ENCODE data around the gene PAGE2B. TPM values are rescaled to one million over a fixed set of nuclear protein-coding genes. Genes with fewer than 3 reads are reported as not detected.

The PAGE2B gene
- total and polyA plus RNA-seq, 2 donors (not counting 1 experiment from before 2014, with no cell fraction given), result 0.67 TPM; not detected in 1

DNA sequence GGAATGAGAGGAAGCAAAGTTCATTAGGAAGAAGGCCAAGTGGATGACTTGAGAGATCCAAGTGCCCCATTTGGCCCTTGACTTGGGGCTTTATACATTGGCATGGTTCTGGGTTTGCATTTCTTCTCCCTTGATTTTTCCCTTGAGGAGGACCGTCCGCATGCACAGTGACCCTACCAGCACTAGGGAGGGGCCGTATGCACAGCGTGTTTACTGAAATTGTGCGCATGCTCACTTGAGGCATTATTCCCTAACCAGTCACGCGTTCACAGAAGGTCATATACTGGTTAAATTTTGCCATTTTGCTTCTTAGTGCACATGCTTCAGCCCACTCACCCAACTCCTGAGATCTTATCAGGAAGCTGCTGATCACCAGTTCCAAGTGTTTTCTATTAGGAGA lies 49.1 kb downstream of the PAGE2B start:
- TF ChIP-seq, protein P1, sequence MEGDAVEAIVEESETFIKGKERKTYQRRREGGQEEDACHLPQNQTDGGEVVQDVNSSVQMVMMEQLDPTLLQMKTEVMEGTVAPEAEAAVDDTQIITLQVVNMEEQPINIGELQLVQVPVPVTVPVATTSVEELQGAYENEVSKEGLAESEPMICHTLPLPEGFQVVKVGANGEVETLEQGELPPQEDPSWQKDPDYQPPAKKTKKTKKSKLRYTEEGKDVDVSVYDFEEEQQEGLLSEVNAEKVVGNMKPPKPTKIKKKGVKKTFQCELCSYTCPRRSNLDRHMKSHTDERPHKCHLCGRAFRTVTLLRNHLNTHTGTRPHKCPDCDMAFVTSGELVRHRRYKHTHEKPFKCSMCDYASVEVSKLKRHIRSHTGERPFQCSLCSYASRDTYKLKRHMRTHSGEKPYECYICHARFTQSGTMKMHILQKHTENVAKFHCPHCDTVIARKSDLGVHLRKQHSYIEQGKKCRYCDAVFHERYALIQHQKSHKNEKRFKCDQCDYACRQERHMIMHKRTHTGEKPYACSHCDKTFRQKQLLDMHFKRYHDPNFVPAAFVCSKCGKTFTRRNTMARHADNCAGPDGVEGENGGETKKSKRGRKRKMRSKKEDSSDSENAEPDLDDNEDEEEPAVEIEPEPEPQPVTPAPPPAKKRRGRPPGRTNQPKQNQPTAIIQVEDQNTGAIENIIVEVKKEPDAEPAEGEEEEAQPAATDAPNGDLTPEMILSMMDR (IDR thresholded peaks at IDR 0.05), result no peak
- TF ChIP-seq EZH2 (IDR thresholded peaks at IDR 0.05; ENCODE audit: borderline replicate concordance, insufficient read depth, low read depth, low read length, poor library complexity, severe bottlenecking), result no peak
- no peak overlapping the region for H3K4me3 Mint-ChIP-seq
- 96% methylated on average over 5 of the region's 7 CpGs for WGBS (ENCODE audit: insufficient coverage)
- Histone ChIP-seq H3K9ac (ENCODE audit: low read length) (no peak overlapping the region), H3K9me3 (ENCODE audit: control extremely low read depth in 1 of 3, control insufficient read depth in 2 of 3, insufficient read depth in 1 of 3, low read length in 2 of 3) (no peaks in the 10 kb centered on the region), H4K20me1 (ENCODE audit: control insufficient read depth, insufficient read depth, low read length, poor library complexity, severe bottlenecking) (no peaks in the 10 kb centered on the region), H3K4me2 (replicated peaks; ENCODE audit: low read depth, low read length, poor library complexity, severe bottlenecking) (no peak overlapping the region), H3K4me1 (ENCODE audit: control insufficient read depth in 2 of 2, insufficient read depth in 2 of 2, low read length in 2 of 2) (no peaks in the 10 kb centered on the region), H3K36me3 (replicated peaks in 1 of 2; ENCODE audit: control extremely low read depth in 1 of 2, control insufficient read depth in 1 of 2, extremely low read depth in 1 of 2, insufficient read depth in 2 of 2, low read length in 1 of 2) (no peaks in the 10 kb centered on the region), H3K79me2 (ENCODE audit: control insufficient read depth, insufficient read depth, low read length) (no peaks in the 10 kb centered on the region), H3K4me3 (ENCODE audit: control extremely low read depth in 1 of 5, extremely low read depth in 1 of 5, insufficient read depth in 1 of 5, low read depth in 2 of 5, low read length in 4 of 5) (no peak overlapping the region), H2AFZ (ENCODE audit: insufficient read depth, low read depth, low read length, poor library complexity, severe bottlenecking) (no peak overlapping the region), H3K27ac (ENCODE audit: low read length in 2 of 2) (no peak overlapping the region), H3K27me3 (replicated peaks in 1 of 4; ENCODE audit: control extremely low read depth in 1 of 4, control insufficient read depth in 3 of 4, insufficient read depth in 4 of 4, low read length in 3 of 4) (no peaks in the 10 kb centered on the region)
- ATAC-seq (ENCODE audit: low read depth), result no peak
- H3K27me3 Mint-ChIP-seq, result peaks cover 15% of the 10 kb centered on the region
- H3K9me3 Mint-ChIP-seq (ENCODE audit: insufficient read depth), result no peaks in the 10 kb centered on the region
- ChIA-PET POLR2A (no interaction called here), CTCF (no interaction called here)
- no peak for DNase-seq
- intact Hi-C loops (cut with micrococcal nuclease), result no loop called here
- no peaks in the 10 kb centered on the region for H3K4me1 Mint-ChIP-seq
- H3K27ac Mint-ChIP-seq, result no peak overlapping the region

DNA sequence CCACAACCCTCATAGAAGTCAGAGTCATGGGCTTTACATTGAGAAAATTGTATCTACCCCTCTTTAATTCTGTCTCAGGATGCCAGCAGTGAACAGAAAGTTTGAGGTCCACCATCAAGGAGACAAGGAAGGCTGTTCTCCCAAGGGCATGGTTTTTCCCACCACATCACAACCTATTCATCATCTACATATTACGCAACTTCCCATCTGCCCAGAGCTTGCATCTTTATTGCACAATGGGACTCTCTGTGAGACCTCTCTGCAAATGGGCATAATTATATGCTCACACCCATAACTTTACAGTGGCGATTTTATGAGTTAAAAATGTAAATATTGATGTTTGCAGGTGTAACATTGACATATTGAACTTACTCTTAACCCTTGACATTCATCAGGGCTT lies 52.9 kb downstream of the PAGE2B start:
- no peak for DNase-seq
- no peak for ATAC-seq (ENCODE audit: low read depth)
- H3K4me3 Mint-ChIP-seq, result no peak overlapping the region

More for the DNA sequence above, 52.9 kb downstream of the PAGE2B start:
- intact Hi-C loops (cut with micrococcal nuclease), result no loop called here
- WGBS (ENCODE audit: insufficient coverage), result no CpG with 5 or more reads among the region's 2 CpGs
- Mint-ChIP-seq H3K27me3 (peaks cover 12% of the 10 kb centered on the region), H3K27ac (no peak overlapping the region), H3K4me1 (no peaks in the 10 kb centered on the region), H3K9me3 (ENCODE audit: insufficient read depth) (no peaks in the 10 kb centered on the region)
- Histone ChIP-seq H3K9ac (ENCODE audit: low read length) (no peak overlapping the region), H3K36me3 (replicated peaks in 1 of 2; ENCODE audit: control extremely low read depth in 1 of 2, control insufficient read depth in 1 of 2, extremely low read depth in 1 of 2, insufficient read depth in 2 of 2, low read length in 1 of 2) (no peaks in the 10 kb centered on the region), H3K27ac (ENCODE audit: low read length in 2 of 2) (no peak overlapping the region), H3K4me3 (ENCODE audit: control extremely low read depth in 1 of 5, extremely low read depth in 1 of 5, insufficient read depth in 1 of 5, low read depth in 2 of 5, low read length in 4 of 5) (no peak overlapping the region), H3K4me1 (ENCODE audit: control insufficient read depth in 2 of 2, insufficient read depth in 2 of 2, low read length in 2 of 2) (no peaks in the 10 kb centered on the region), H3K79me2 (ENCODE audit: control insufficient read depth, insufficient read depth, low read length) (no peaks in the 10 kb centered on the region), H3K9me3 (ENCODE audit: control extremely low read depth in 1 of 3, control insufficient read depth in 2 of 3, insufficient read depth in 1 of 3, low read length in 2 of 3) (no peaks in the 10 kb centered on the region), H3K4me2 (replicated peaks; ENCODE audit: low read depth, low read length, poor library complexity, severe bottlenecking) (no peak overlapping the region), H2AFZ (ENCODE audit: insufficient read depth, low read depth, low read length, poor library complexity, severe bottlenecking) (no peak overlapping the region), H3K27me3 (replicated peaks in 1 of 4; ENCODE audit: control extremely low read depth in 1 of 4, control insufficient read depth in 3 of 4, insufficient read depth in 4 of 4, low read length in 3 of 4) (no peaks in the 10 kb centered on the region), H4K20me1 (ENCODE audit: control insufficient read depth, insufficient read depth, low read length, poor library complexity, severe bottlenecking) (no peaks in the 10 kb centered on the region)
- TF ChIP-seq, protein P1 (IDR thresholded peaks at IDR 0.05), result no peak
- no peak for TF ChIP-seq EZH2 (IDR thresholded peaks at IDR 0.05; ENCODE audit: borderline replicate concordance, insufficient read depth, low read depth, low read length, poor library complexity, severe bottlenecking)
- ChIA-PET POLR2A (no interaction called here), CTCF (no interaction called here)

Other genes starting within 250 kb of the PAGE2B start
- gene TRO, start 154.2 kb upstream of the PAGE2B start, total RNA-seq, result 1.5 and 5.8 TPM in 2 replicates
- 1.7 and 2.8 TPM in 2 replicates for gene TRO, start 154.2 kb upstream of the PAGE2B start, polyA plus RNA-seq
- gene PFKFB1, start 80.8 kb upstream of the PAGE2B start, total RNA-seq, result 0.47 and 0.56 TPM in 2 replicates
- 0.32 and 0.37 TPM in 2 replicates for gene PFKFB1, start 80.8 kb upstream of the PAGE2B start, polyA plus RNA-seq
- gene APEX2, start 74.7 kb upstream of the PAGE2B start, total RNA-seq, result 13.1 and 19.6 TPM in 2 replicates
- 11.4 and 18.0 TPM in 2 replicates for gene APEX2, start 74.7 kb upstream of the PAGE2B start, polyA plus RNA-seq
- 0.94 and 1.00 TPM in 2 replicates for gene ALAS2, start 44.1 kb upstream of the PAGE2B start, total RNA-seq
- gene ALAS2, start 44.1 kb upstream of the PAGE2B start, polyA plus RNA-seq, result 0.82 TPM in 1 of 2 replicates, not detected in the other
- 1.7 TPM in 1 of 2 replicates, not detected in the other for gene PAGE2, start 14.0 kb downstream of the PAGE2B start, total RNA-seq
- gene PAGE2, start 14.0 kb downstream of the PAGE2B start, polyA plus RNA-seq, result not detected in 2 replicates
- not detected in 2 replicates for gene PAGE5, start 145.3 kb downstream of the PAGE2B start, total RNA-seq
- gene PAGE5, start 145.3 kb downstream of the PAGE2B start, polyA plus RNA-seq, result not detected in 2 replicates
- not detected in 2 replicates for gene PAGE3, start 189.9 kb downstream of the PAGE2B start, total RNA-seq
- not detected in 2 replicates for gene PAGE3, start 189.9 kb downstream of the PAGE2B start, polyA plus RNA-seq